ENCODE results near the gene OXNAD1.

DNA sequence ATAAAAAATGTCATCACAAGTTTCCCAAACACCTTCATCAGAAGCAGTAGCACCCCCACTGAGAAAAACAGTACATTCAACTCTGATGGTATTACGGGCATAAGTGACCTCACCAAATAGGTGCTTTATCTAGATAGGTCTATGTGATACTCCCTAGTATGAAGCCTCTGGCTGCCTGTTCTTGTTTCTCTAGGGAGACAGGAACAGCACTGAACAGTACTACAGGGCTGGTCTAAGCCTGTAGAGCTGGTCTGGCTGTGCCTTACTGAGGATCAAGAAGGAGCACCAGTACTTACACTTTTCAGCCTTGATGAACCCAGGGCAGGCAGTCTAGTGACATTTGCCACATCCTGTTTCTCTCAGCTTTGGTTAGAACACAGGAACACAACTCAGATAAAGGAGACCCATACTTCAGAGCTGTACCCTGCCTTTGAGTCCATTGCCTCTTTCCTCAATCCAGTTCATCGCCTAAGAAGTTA is 35.9 kb downstream of the OXNAD1 start:
- TF ChIP-seq EZH2phosphoT487 (IDR thresholded peaks at IDR 0.05; ENCODE audit: insufficient read depth, low read depth) (no peak), EZH2 (IDR thresholded peaks at IDR 0.05; ENCODE audit: insufficient read depth, poor library complexity, severe bottlenecking) (no peak)

Measured in GM23248 (cell line).